Fibroblast of mammary gland (primary cell): ENCODE data around the gene SENP6.
"Not testable (repeated sequence)": the region's sequence is repeated elsewhere in the genome, so short reads cannot be mapped to it uniquely, and the experiment has no call there.

Source experiments
- DNase-seq: peaks from one replicate; pipeline ENCODE4 v3.0.0-alpha.2; 2010; ENCODE audit warnings: low read depth
- H3K4me3 ChIP-seq: 2 replicates; pipeline ENCODE4 v1.5.1; 2011; ENCODE audit warnings: low read depth, mild to moderate bottlenecking, low read length, moderate library complexity; ENCODE audit not compliant: control insufficient read depth
- CTCF ChIP-seq: conservative IDR thresholded peaks from 2 replicates; pipeline ENCODE4 v1.5.1; 2011; ENCODE audit warnings: low read depth, low read length, inconsistent platforms; ENCODE audit not compliant: control insufficient read depth, insufficient read depth

The SENP6 gene

GRCh38 chr6:75689576-75689975, 87.9 kb downstream of the SENP6 start:
- no peak for DNase-seq
- TF ChIP-seq CTCF: no peak
- H3K4me3 ChIP-seq: no peak overlapping the region

GRCh38 chr6:75691012-75691411, 89.3 kb downstream of the SENP6 start:
- TF ChIP-seq CTCF: no peak
- DNase-seq: peak; percentile 66
- H3K4me3 ChIP-seq: no peak overlapping the region

- TF ChIP-seq CTCF: peak; percentile 30
Observed at GRCh38 chr6:75693534-75693933, 91.9 kb downstream of the SENP6 start.

GRCh38 chr6:75694406-75694805, 92.7 kb downstream of the SENP6 start:
- no peak for TF ChIP-seq CTCF
- no peak for DNase-seq
- no peak overlapping the region for H3K4me3 ChIP-seq

More at GRCh38 chr6:75693534-75693933, 91.9 kb downstream of the SENP6 start:
- DNase-seq: peak; percentile 43
- H3K4me3 ChIP-seq: no peak overlapping the region

GRCh38 chr6:75708334-75708733, 106.7 kb downstream of the SENP6 start:
- H3K4me3 ChIP-seq, DNase-seq: not testable (repeated sequence)

- no peak for DNase-seq
- no peak for TF ChIP-seq CTCF
- no peak overlapping the region for H3K4me3 ChIP-seq
Observed at GRCh38 chr6:75711173-75711572, 109.5 kb downstream of the SENP6 start.

GRCh38 chr6:75719133-75719532, 117.5 kb downstream of the SENP6 start:
- DNase-seq: no peak
- H3K4me3 ChIP-seq: no peak overlapping the region
- no peak for TF ChIP-seq CTCF

GRCh38 chr6:75723382-75723781, 121.7 kb downstream of the SENP6 start:
- DNase-seq: no peak
- no peak overlapping the region for H3K4me3 ChIP-seq
- TF ChIP-seq CTCF: no peak
